GM12878 (cell line): ENCODE measurements around the gene TMEM26. TPM values are rescaled to one million over a fixed set of nuclear protein-coding genes. Genes with fewer than 3 reads are reported as not detected.

Experiments used
- BHLHE40 ChIP-seq, 2 experiments: fragments of 450-650 bp in 1 of 2; IDR thresholded peaks; 2 replicates each; pipeline ENCODE4 v1.6.1; 2011 to 2017; ENCODE audit warnings: low read depth in 2 of 2, borderline replicate concordance in 1 of 2, improper control_type of control experiment in 1 of 2, low read length in 1 of 2, mild to moderate bottlenecking in 1 of 2
- BMI1 ChIP-seq: fragments of 450-650 bp; IDR thresholded peaks from 2 replicates; pipeline ENCODE4 v1.6.1; 2016; ENCODE audit warnings: mild to moderate bottlenecking, moderate library complexity, borderline replicate concordance
- DPF2 ChIP-seq: fragments of 450-650 bp; IDR thresholded peaks from 2 replicates; pipeline ENCODE4 v1.6.1; 2017; ENCODE audit warnings: mild to moderate bottlenecking
- IKZF1 ChIP-seq: fragments of 450-650 bp; conservative IDR thresholded peaks from 2 replicates; pipeline ENCODE4 v1.6.1; 2017; ENCODE audit warnings: antibody characterized with exemption, mild to moderate bottlenecking
- IRF4 ChIP-seq: IDR thresholded peaks from 2 replicates; pipeline ENCODE4 v1.6.1; 2011; ENCODE audit warnings: low read depth, low read length
- REST ChIP-seq: IDR thresholded peaks from 2 replicates; pipeline ENCODE4 v1.6.1; 2012; ENCODE audit warnings: mild to moderate bottlenecking, low read depth, low read length
- SIX5 ChIP-seq: IDR thresholded peaks from 2 replicates; pipeline ENCODE4 v1.6.1; 2011; ENCODE audit warnings: mild to moderate bottlenecking, low read depth, low read length, moderate library complexity; ENCODE audit not compliant: severe bottlenecking
- TCF3 ChIP-seq: IDR thresholded peaks from 2 replicates; pipeline ENCODE4 v1.6.1; 2012; ENCODE audit warnings: low read depth, mild to moderate bottlenecking, low read length, borderline replicate concordance; ENCODE audit not compliant: insufficient read depth
- polyA plus RNA-seq, 11 experiments: library from polyadenylated mRNA; depleted of rRNA in 4 of 11; unstranded in 6 of 11; stranded (reverse) in 5 of 11; fragments of >200 nt; fragmentation: Nextera tagmentation in 4 of 11; fragmentation: Illumina TruSeq in 1 of 11; extraction: Ambion mirVana in 4 of 11; extraction: Trizol in 1 of 11; gene quantifications; 1 replicate in 1 of 11; 2 replicates in 10 of 11; pipeline versions ENCODE4 v1.2.1 to v1.2.3, GENCODE V29; 2011 to 2016; ENCODE audit warnings: inconsistent platforms in 2 of 11, missing spikeins in 2 of 11, low read depth in 1 of 11
- total RNA-seq, 4 experiments: library from RNA; depleted of rRNA in 3 of 4; stranded (reverse); fragments of >200 nt in 3 of 4; fragmentation: Illumina TruSeq in 1 of 4; extraction: Trizol in 1 of 4; gene quantifications; 2 replicates each; pipeline versions ENCODE4 v1.2.1 to v1.2.3, GENCODE V29; 2013 to 2021
- TF ChIP-seq, protein P1 (sequence below): fragments of 450-650 bp; IDR thresholded peaks from 2 replicates; pipeline ENCODE4 v1.6.1; 2014; ENCODE audit warnings: mild to moderate bottlenecking
- TF ChIP-seq, protein P2 (sequence below): fragments of 450-650 bp; IDR thresholded peaks from 2 replicates; pipeline ENCODE4 v1.6.1; 2018; ENCODE audit warnings: borderline replicate concordance, mild to moderate bottlenecking; ENCODE audit not compliant: partially characterized antibody
- TF ChIP-seq, protein P3 (sequence below): IDR thresholded peaks from 2 replicates; pipeline ENCODE4 v1.6.1; 2012; ENCODE audit warnings: low read depth, low read length, improper control_type of control experiment

The TMEM26 gene
- total and polyA plus RNA-seq, 10 of the 15 experiments (the other 5 are each of a cell fraction or from before 2014, with no cell fraction given), result not detected

DNA sequence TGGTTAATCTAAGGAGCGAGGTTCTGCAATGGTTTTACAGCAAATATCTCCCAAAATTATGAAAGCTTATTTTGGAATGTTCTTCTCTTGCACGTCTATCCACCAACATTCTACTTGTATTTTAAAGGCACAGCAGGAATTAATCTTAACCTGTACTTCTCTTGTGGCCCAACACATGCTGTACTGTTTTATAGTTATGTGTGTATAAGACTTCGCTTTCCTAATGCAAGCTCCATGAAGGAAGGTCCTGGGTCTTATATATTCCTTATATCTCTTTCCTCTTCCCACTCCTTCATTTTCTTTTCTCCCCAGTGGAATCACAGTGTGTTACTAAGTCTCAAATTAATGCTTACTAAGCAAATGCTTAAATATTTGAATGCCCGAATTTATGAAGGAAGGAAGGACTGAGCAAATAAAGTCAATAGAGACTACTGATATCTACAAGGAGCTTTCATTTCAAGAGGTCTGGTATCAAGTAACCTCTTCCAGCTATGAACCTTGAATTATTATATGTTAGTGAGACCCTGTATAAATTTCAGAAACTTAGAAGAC, 14.0 kb downstream of the TMEM26 start (continued):
- TF ChIP-seq BHLHE40 (IDR thresholded peaks at IDR 0.05; ENCODE audit: borderline replicate concordance in 1 of 2, low read depth in 2 of 2, low read length in 1 of 2) (no peak), TCF3 (no peak), REST (no peak), SIX5 (no peak), IRF4 (no peak), DPF2 (no peak), IKZF1 (no peak), BMI1 (no peak)
- TF ChIP-seq, protein P1, sequence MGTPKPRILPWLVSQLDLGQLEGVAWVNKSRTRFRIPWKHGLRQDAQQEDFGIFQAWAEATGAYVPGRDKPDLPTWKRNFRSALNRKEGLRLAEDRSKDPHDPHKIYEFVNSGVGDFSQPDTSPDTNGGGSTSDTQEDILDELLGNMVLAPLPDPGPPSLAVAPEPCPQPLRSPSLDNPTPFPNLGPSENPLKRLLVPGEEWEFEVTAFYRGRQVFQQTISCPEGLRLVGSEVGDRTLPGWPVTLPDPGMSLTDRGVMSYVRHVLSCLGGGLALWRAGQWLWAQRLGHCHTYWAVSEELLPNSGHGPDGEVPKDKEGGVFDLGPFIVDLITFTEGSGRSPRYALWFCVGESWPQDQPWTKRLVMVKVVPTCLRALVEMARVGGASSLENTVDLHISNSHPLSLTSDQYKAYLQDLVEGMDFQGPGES, result no peak
- TF ChIP-seq, protein P2, sequence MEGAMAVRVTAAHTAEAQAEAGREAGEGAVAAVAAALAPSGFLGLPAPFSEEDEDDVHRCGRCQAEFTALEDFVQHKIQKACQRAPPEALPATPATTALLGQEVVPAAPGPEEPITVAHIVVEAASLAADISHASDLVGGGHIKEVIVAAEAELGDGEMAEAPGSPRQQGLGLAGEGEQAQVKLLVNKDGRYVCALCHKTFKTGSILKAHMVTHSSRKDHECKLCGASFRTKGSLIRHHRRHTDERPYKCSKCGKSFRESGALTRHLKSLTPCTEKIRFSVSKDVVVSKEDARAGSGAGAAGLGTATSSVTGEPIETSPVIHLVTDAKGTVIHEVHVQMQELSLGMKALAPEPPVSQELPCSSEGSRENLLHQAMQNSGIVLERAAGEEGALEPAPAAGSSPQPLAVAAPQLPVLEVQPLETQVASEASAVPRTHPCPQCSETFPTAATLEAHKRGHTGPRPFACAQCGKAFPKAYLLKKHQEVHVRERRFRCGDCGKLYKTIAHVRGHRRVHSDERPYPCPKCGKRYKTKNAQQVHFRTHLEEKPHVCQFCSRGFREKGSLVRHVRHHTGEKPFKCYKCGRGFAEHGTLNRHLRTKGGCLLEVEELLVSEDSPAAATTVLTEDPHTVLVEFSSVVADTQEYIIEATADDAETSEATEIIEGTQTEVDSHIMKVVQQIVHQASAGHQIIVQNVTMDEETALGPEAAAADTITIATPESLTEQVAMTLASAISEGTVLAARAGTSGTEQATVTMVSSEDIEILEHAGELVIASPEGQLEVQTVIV, result no peak
- TF ChIP-seq, protein P3, sequence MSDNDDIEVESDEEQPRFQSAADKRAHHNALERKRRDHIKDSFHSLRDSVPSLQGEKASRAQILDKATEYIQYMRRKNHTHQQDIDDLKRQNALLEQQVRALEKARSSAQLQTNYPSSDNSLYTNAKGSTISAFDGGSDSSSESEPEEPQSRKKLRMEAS, result no peak
